ENCODE data around the gene PARD3B. TPM values are rescaled to one million over a fixed set of nuclear protein-coding genes. Genes with fewer than 3 reads are reported as not detected.

Gene PARD3B
- total and polyA plus RNA-seq, 2 of the 13 experiments (the other 11 are each of a cell fraction or from before 2014, with no cell fraction given): 0.71 to 2.3 TPM

GRCh38 chr2:204664708-204665121 lies 119.4 kb downstream of the PARD3B start (continued):
- TF ChIP-seq HOMEZ (CRISPR knock-in tag; IDR thresholded peaks at IDR 0.05; ENCODE audit: low read depth): peak; percentile 79; the same call in 1 of the 2 replicates

- no peak overlapping the region for H3K4me2 ChIP-seq (ENCODE audit: low read depth, low read length)
- no peak overlapping the region for H3K4me3 ChIP-seq (replicated peaks in 1 of 3; ENCODE audit: insufficient read depth in 1 of 3, low read depth in 2 of 3, low read length in 3 of 3)
- FAIRE-seq (no peak), DNase-seq (ENCODE audit: low spot score) (peak; percentile 10), ATAC-seq (peak; percentile 23; the same call in 2 of the 3 replicates)
- H2AFZ ChIP-seq (ENCODE audit: low read length): no peak overlapping the region
- no peak overlapping the region for H3K27ac ChIP-seq (ENCODE audit: extremely low read length, insufficient read depth, low read length)
- CTCF ChIA-PET (ENCODE audit: low intra/inter-chr PET ratio, low total read pairs): no interaction called here
- POLR2A ChIA-PET: no interaction called here
- no peaks in the 10 kb centered on the region for H3K36me3 ChIP-seq (replicated peaks in 1 of 2; ENCODE audit: control insufficient read depth in 1 of 2, insufficient read depth in 2 of 2, low read length in 2 of 2)
- H3K4me1 ChIP-seq (ENCODE audit: insufficient read depth, low read length): peaks cover 37% of the 10 kb centered on the region
- peaks cover 64% of the 10 kb centered on the region for H3K9me3 ChIP-seq (ENCODE audit: low read length)
- BruUV-seq (replicated peaks): no TSS peak
- intact Hi-C loops (cut with micrococcal nuclease; ENCODE audit: unreplicated experiment) (no loop called here), in situ Hi-C loops (cut with HindIII; ENCODE audit: extremely low pct_ligation_motif_present, low pct_unique_long_range_greater_than_20kb) (no loop called here)
- TF ChIP-seq YY1 (IDR thresholded peaks at IDR 0.05; ENCODE audit: insufficient read depth, insufficient replicate concordance, low read depth, low read length) (no peak), ZNF687 (CRISPR knock-in tag; IDR thresholded peaks at IDR 0.05) (no peak), ZNF639 (CRISPR knock-in tag; conservative IDR thresholded peaks at IDR 0.05) (no peak), BRF2 (CRISPR knock-in tag; IDR thresholded peaks at IDR 0.05) (no peak), NAIF1 (CRISPR knock-in tag; IDR thresholded peaks at IDR 0.05; ENCODE audit: borderline replicate concordance) (no peak), CEBPB (IDR thresholded peaks at IDR 0.05; ENCODE audit: borderline replicate concordance, low read depth, low read length) (no peak), ZNF782 (CRISPR knock-in tag; IDR thresholded peaks at IDR 0.05; ENCODE audit: borderline replicate concordance) (no peak), RBM39 (IDR thresholded peaks at IDR 0.05; ENCODE audit: low read depth, low read length, poor library complexity, severe bottlenecking) (no peak), FLYWCH1 (CRISPR knock-in tag; IDR thresholded peaks at IDR 0.05) (no peak)
- 18% methylated on average over 1 of the region's 1 CpG for WGBS (ENCODE audit: low lambda C conversion rate)
- no peaks in the 10 kb centered on the region for H3K79me2 ChIP-seq (ENCODE audit: insufficient read depth, low read length)
- no peaks in the 10 kb centered on the region for H3K27me3 ChIP-seq (ENCODE audit: control insufficient read depth in 1 of 2, insufficient read depth in 2 of 2, low read length in 2 of 2)
- no peak overlapping the region for H3K9ac ChIP-seq (ENCODE audit: insufficient read depth, low read depth, low read length)
- H4K20me1 ChIP-seq (ENCODE audit: insufficient read depth, low read length): no peaks in the 10 kb centered on the region
Observed at GRCh38 chr2:204665207-204665606, 119.9 kb downstream of the PARD3B start.

Measured in HepG2 (cell line).